ENCODE data around the gene SRA1. TPM values are rescaled to one million over a fixed set of nuclear protein-coding genes. Genes with fewer than 3 reads are reported as not detected.

Gene SRA1
- total and polyA plus RNA-seq, 2 of the 13 experiments (the other 11 are each of a cell fraction or from before 2014, with no cell fraction given), result 14.2 to 32.8 TPM

DNA sequence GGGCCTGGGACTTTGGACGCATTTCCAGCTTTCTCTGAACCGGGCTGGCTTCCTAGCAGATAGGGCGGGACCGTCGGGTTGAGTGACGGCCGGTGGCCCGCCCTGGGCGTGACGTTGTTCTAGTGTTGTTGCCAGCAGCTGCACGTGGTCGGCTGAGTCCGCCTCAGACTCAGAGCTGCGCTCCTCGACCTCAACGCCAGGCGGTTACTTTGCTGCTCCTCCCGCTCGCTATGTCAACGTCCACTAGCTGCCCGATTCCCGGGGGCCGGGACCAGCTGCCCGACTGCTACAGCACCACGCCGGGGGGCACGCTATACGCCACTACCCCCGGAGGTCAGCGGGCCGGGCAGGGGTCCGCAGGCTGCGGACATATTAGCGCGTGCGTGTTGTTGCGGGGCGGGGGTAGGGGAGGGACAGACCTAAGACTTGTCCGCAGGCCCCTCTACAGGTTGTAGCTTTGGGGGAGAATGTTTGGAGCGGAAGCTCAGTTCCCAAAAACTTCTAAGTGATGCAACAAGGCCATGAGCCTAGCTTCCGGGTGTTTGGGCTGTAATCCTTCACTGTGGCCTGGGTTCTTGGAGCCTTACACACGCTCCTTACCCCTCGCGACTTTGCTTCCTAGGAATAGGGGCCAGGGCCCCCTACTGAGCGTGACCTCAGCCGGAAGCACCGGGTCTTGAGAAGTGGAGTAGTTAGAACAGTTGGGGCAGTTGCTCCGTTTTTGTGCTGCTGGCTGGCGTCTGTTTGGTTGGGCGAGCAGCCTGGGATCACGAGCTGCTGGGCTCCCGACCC lies 9.6 kb downstream of the SRA1 start, which contains the start of gene EIF4EBP3 (continued):
- TF ChIP-seq, protein P1, sequence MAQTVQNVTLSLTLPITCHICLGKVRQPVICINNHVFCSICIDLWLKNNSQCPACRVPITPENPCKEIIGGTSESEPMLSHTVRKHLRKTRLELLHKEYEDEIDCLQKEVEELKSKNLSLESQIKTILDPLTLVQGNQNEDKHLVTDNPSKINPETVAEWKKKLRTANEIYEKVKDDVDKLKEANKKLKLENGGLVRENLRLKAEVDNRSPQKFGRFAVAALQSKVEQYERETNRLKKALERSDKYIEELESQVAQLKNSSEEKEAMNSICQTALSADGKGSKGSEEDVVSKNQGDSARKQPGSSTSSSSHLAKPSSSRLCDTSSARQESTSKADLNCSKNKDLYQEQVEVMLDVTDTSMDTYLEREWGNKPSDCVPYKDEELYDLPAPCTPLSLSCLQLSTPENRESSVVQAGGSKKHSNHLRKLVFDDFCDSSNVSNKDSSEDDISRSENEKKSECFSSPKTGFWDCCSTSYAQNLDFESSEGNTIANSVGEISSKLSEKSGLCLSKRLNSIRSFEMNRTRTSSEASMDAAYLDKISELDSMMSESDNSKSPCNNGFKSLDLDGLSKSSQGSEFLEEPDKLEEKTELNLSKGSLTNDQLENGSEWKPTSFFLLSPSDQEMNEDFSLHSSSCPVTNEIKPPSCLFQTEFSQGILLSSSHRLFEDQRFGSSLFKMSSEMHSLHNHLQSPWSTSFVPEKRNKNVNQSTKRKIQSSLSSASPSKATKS (CRISPR knock-in tag; IDR thresholded peaks at IDR 0.05), result peak; percentile 71; the same call in 1 of the 2 replicates
- TF ChIP-seq MEIS1 (CRISPR knock-in tag; IDR thresholded peaks at IDR 0.05; ENCODE audit: borderline replicate concordance) (peak; percentile 90; the same call in 1 of the 2 replicates), CREM (IDR thresholded peaks at IDR 0.05) (peak; percentile 80), CREM (CRISPR knock-in tag; IDR thresholded peaks at IDR 0.05) (no peak), FOXC1 (CRISPR knock-in tag; IDR thresholded peaks at IDR 0.05; ENCODE audit: borderline replicate concordance) (peak; percentile 56; the same call in 1 of the 2 replicates), SIN3B (IDR thresholded peaks at IDR 0.05; ENCODE audit: low read length) (peak; percentile 28; the same call in 1 of the 2 replicates), ZNF451 (CRISPR knock-in tag; IDR thresholded peaks at IDR 0.05) (0 out of 2 replicates have a peak, but pooled peaks have one; percentile 66), KDM6A (CRISPR knock-in tag; IDR thresholded peaks at IDR 0.05; ENCODE audit: low read depth) (no peak), ZNF615 (CRISPR knock-in tag; IDR thresholded peaks at IDR 0.05; ENCODE audit: borderline replicate concordance) (0 out of 2 replicates have a peak, but pooled peaks have one; percentile 51), TEAD3 (CRISPR knock-in tag; optimal IDR thresholded peaks at IDR 0.05; ENCODE audit: borderline replicate concordance) (no peak), KLF13 (CRISPR knock-in tag; IDR thresholded peaks at IDR 0.05) (no peak), NKX3-1 (CRISPR knock-in tag; IDR thresholded peaks at IDR 0.05) (peak; percentile 67), ZNF253 (CRISPR knock-in tag; IDR thresholded peaks at IDR 0.05; ENCODE audit: borderline replicate concordance) (no peak), ZNF33B (CRISPR knock-in tag; IDR thresholded peaks at IDR 0.05) (no peak), KMT2B (CRISPR knock-in tag; IDR thresholded peaks at IDR 0.05) (peak; percentile 23; the same call in 1 of the 2 replicates)
- TF ChIP-seq, protein P2, sequence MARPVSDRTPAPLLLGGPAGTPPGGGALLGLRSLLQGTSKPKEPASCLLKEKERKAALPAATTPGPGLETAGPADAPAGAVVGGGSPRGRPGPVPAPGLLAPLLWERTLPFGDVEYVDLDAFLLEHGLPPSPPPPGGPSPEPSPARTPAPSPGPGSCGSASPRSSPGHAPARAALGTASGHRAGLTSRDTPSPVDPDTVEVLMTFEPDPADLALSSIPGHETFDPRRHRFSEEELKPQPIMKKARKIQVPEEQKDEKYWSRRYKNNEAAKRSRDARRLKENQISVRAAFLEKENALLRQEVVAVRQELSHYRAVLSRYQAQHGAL (CRISPR knock-in tag; IDR thresholded peaks at IDR 0.05; ENCODE audit: not compliant biosample characterization), result peak; percentile 38
- TF ChIP-seq, protein P3, sequence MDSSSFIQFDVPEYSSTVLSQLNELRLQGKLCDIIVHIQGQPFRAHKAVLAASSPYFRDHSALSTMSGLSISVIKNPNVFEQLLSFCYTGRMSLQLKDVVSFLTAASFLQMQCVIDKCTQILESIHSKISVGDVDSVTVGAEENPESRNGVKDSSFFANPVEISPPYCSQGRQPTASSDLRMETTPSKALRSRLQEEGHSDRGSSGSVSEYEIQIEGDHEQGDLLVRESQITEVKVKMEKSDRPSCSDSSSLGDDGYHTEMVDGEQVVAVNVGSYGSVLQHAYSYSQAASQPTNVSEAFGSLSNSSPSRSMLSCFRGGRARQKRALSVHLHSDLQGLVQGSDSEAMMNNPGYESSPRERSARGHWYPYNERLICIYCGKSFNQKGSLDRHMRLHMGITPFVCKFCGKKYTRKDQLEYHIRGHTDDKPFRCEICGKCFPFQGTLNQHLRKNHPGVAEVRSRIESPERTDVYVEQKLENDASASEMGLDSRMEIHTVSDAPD (CRISPR knock-in tag; IDR thresholded peaks at IDR 0.05), result peak; percentile 54

All from HepG2 (cell line).